H9 (cell line): ENCODE data around the gene MEMO1. TPM values are rescaled to one million over a fixed set of nuclear protein-coding genes. Genes with fewer than 3 reads are reported as not detected.

ENCODE experiments used
- DNase-seq: peaks from one replicate; pipeline ENCODE4 v3.0.0-alpha.2; 2017
- H2AFZ ChIP-seq: one replicate; pipeline ENCODE4 v1.6.1; 2013; ENCODE audit warnings: mild to moderate bottlenecking, low read length, control low read depth, moderate library complexity
- H2AK5ac ChIP-seq: 2 replicates; pipeline ENCODE4 v1.6.1; 2013; ENCODE audit warnings: low read length, control low read depth, mixed read lengths; ENCODE audit not compliant: insufficient read length
- H2BK120ac ChIP-seq: one replicate; pipeline ENCODE4 v1.6.1; 2013; ENCODE audit warnings: low read depth, mild to moderate bottlenecking, low read length, control low read depth, inconsistent platforms; ENCODE audit not compliant: poor library complexity, severe bottlenecking
- H2BK12ac ChIP-seq: 2 replicates; pipeline ENCODE4 v1.6.1; 2013; ENCODE audit warnings: low read length, control low read depth, mixed read lengths, low read depth; ENCODE audit not compliant: insufficient read length
- H2BK15ac ChIP-seq: 2 replicates; pipeline ENCODE4 v1.6.1; 2013; ENCODE audit warnings: low read depth, low read length, control low read depth
- H2BK20ac ChIP-seq: one replicate; pipeline ENCODE4 v1.6.1; 2013; ENCODE audit warnings: low read depth, mild to moderate bottlenecking, low read length, control low read depth, inconsistent platforms; ENCODE audit not compliant: poor library complexity, severe bottlenecking
- H2BK5ac ChIP-seq: 2 replicates; pipeline ENCODE4 v1.6.1; 2013; ENCODE audit warnings: low read length, control low read depth, mixed read lengths; ENCODE audit not compliant: insufficient read length
- H3K14ac ChIP-seq: 2 replicates; pipeline ENCODE4 v1.6.1; 2013; ENCODE audit warnings: low read length, control low read depth; ENCODE audit not compliant: insufficient read depth
- H3K18ac ChIP-seq: 2 replicates; pipeline ENCODE4 v1.6.1; 2013; ENCODE audit warnings: low read depth, mild to moderate bottlenecking, mixed read lengths, low read length, control low read depth; ENCODE audit not compliant: insufficient read length
- H3K23ac ChIP-seq: 2 replicates; pipeline ENCODE4 v1.6.1; 2013; ENCODE audit warnings: low read length, control low read depth, mixed read lengths, low read depth; ENCODE audit not compliant: insufficient read length
- H3K23me2 ChIP-seq: 2 replicates; pipeline ENCODE4 v1.6.1; 2013; ENCODE audit warnings: low read depth, mild to moderate bottlenecking, mixed read lengths, low read length, control low read depth; ENCODE audit not compliant: insufficient read length, poor library complexity, severe bottlenecking
- H3K27ac ChIP-seq: 2 replicates; pipeline ENCODE4 v1.5.1; 2013; ENCODE audit warnings: low read length, control low read depth, mixed read lengths, low read depth; ENCODE audit not compliant: insufficient read length
- H3K27me3 ChIP-seq: 2 replicates; pipeline ENCODE4 v1.6.1; 2013; ENCODE audit warnings: low read length, control low read depth, inconsistent platforms; ENCODE audit not compliant: insufficient read depth
- H3K4ac ChIP-seq: 2 replicates; pipeline ENCODE4 v1.6.1; 2013; ENCODE audit warnings: low read depth, mild to moderate bottlenecking, control low read depth, inconsistent platforms, low read length, moderate library complexity
- H3K4me1 ChIP-seq: 2 replicates; pipeline ENCODE4 v1.6.1; 2013; ENCODE audit warnings: low read length, control low read depth, inconsistent platforms; ENCODE audit not compliant: insufficient read depth
- H3K4me2 ChIP-seq: 2 replicates; pipeline ENCODE4 v1.6.1; 2013; ENCODE audit warnings: low read length, control low read depth, mixed read lengths; ENCODE audit not compliant: insufficient read length, insufficient read depth
- H3K56ac ChIP-seq: 2 replicates; pipeline ENCODE4 v1.6.1; 2013; ENCODE audit warnings: low read depth, mild to moderate bottlenecking, mixed read lengths, low read length, control low read depth; ENCODE audit not compliant: insufficient read length
- H3K79me1 ChIP-seq: 2 replicates; pipeline ENCODE4 v1.6.1; 2013; ENCODE audit warnings: low read depth, mild to moderate bottlenecking, moderate library complexity, low read length, control low read depth, inconsistent platforms; ENCODE audit not compliant: insufficient read depth, poor library complexity, severe bottlenecking
- H3K79me2 ChIP-seq: 2 replicates; pipeline ENCODE4 v1.6.1; 2013; ENCODE audit warnings: low read length, control low read depth, inconsistent platforms; ENCODE audit not compliant: insufficient read depth
- H3K9ac ChIP-seq: 2 replicates; pipeline ENCODE4 v1.6.1; 2013; ENCODE audit warnings: low read length, control low read depth, mixed read lengths; ENCODE audit not compliant: insufficient read length; ENCODE audit errors: extremely low read depth
- H3K9me3 ChIP-seq: one replicate; pipeline ENCODE4 v1.6.1; 2013; ENCODE audit warnings: low read depth, low read length, inconsistent platforms; ENCODE audit not compliant: control insufficient read depth
- H3T11ph ChIP-seq: one replicate; pipeline ENCODE4 v1.6.1; 2013; ENCODE audit warnings: mild to moderate bottlenecking, low read length, control low read depth, inconsistent platforms
- H4K20me1 ChIP-seq: one replicate; pipeline ENCODE4 v1.6.1; 2013; ENCODE audit not compliant: control insufficient read depth, insufficient read length, insufficient read depth
- H4K5ac ChIP-seq: 2 replicates; pipeline ENCODE4 v1.6.1; 2013; ENCODE audit warnings: low read depth, mild to moderate bottlenecking, mixed read lengths, low read length, control low read depth; ENCODE audit not compliant: insufficient read length
- H4K8ac ChIP-seq: replicated peaks from 2 replicates; pipeline ENCODE4 v1.6.1; 2013; ENCODE audit warnings: low read length, control low read depth, mixed read lengths, low read depth; ENCODE audit not compliant: insufficient read length
- H4K91ac ChIP-seq: 2 replicates; pipeline ENCODE4 v1.6.1; 2013; ENCODE audit warnings: low read depth, mild to moderate bottlenecking, moderate library complexity, mixed read lengths, low read length, control low read depth; ENCODE audit not compliant: insufficient read length
- H3K27ac Mint-ChIP-seq, 3 experiments: 2 replicates in 2 of 3; 3 replicates in 1 of 3; pipeline ENCODE4 v1.8.0; 2020 to 2021; ENCODE audit warnings: mixed read lengths in 3 of 3, mild to moderate bottlenecking in 1 of 3, moderate library complexity in 1 of 3
- H3K27me3 Mint-ChIP-seq: 2 replicates; pipeline ENCODE4 v1.8.0; 2021; ENCODE audit warnings: low read depth, mild to moderate bottlenecking, moderate library complexity, mixed read lengths
- H3K36me3 Mint-ChIP-seq, 3 experiments: 2 replicates in 2 of 3; 3 replicates in 1 of 3; pipeline ENCODE4 v1.8.0; 2020 to 2021; ENCODE audit warnings: low read depth in 3 of 3, mixed read lengths in 3 of 3; ENCODE audit not compliant: insufficient read depth in 1 of 3
- H3K4me1 Mint-ChIP-seq, 2 experiments: 2 replicates each; pipeline ENCODE4 v1.8.0; 2020; ENCODE audit warnings: mixed read lengths in 2 of 2
- H3K4me3 Mint-ChIP-seq, 2 experiments: 2 replicates in 1 of 2; 3 replicates in 1 of 2; pipeline ENCODE4 v1.8.0; 2020 to 2021; ENCODE audit warnings: mild to moderate bottlenecking in 2 of 2, mixed read lengths in 2 of 2, moderate library complexity in 1 of 2
- H3K9me3 Mint-ChIP-seq, 2 experiments: 2 replicates in 1 of 2; 3 replicates in 1 of 2; pipeline ENCODE4 v1.8.0; 2020; ENCODE audit warnings: mild to moderate bottlenecking in 2 of 2, mixed read lengths in 2 of 2, moderate library complexity in 1 of 2
- CTCF ChIP-seq: fragments of 200-600 bp; sonication (generic); conservative IDR thresholded peaks from 3 replicates; pipeline ENCODE4 v1.8.0; 2021; ENCODE audit warnings: antibody characterized with exemption, mild to moderate bottlenecking
- WGBS: extraction: QIAGEN DNeasy Blood & Tissue Kit; methylation state at CpG from one replicate; pipeline ENCODE4 v1.1.7; 2013; ENCODE audit warnings: missing lambda C conversion rate, low lambda C conversion rate, mixed read lengths; ENCODE audit not compliant: insufficient read length; ENCODE audit errors: extremely low coverage; 5-methylcytosine and 5-hydroxymethylcytosine counted together
- total RNA-seq: library from RNA; stranded (reverse); gene quantifications from 2 replicates; pipeline ENCODE4 v1.2.1, GENCODE V29; 2021

MEMO1 gene
- total RNA-seq, 1 experiment from 2014 or later = 49.4 TPM

GRCh38 chr2:31947871-31948270, 62.9 kb downstream of the MEMO1 start:
- H3K27me3 Mint-ChIP-seq = no peaks in the 10 kb centered on the region
- Histone ChIP-seq H4K20me1 (no peaks in the 10 kb centered on the region), H3K79me2 (peaks cover 3% of the 10 kb centered on the region; the same call in 1 of the 2 replicates), H3K27me3 (no peaks in the 10 kb centered on the region), H3K23me2 (no peaks in the 10 kb centered on the region), H4K8ac (no peak overlapping the region), H4K91ac (no peak overlapping the region), H2BK5ac (no peak overlapping the region), H4K5ac (no peak overlapping the region), H3K4me2 (no peak overlapping the region), H3K27ac (no peak overlapping the region), H2BK120ac (no peak overlapping the region), H2AK5ac (no peak overlapping the region), H3T11ph (no peak overlapping the region), H3K23ac (no peak overlapping the region), H3K56ac (no peak overlapping the region), H3K4me1 (peaks cover 2% of the 10 kb centered on the region; the same call in 1 of the 2 replicates), H3K79me1 (peaks cover 3% of the 10 kb centered on the region), H3K18ac (no peak overlapping the region), H2BK15ac (no peak overlapping the region), H2BK12ac (no peak overlapping the region), H3K9ac (no peak overlapping the region), H3K4ac (no peak overlapping the region), H3K14ac (no peak overlapping the region), H3K9me3 (no peaks in the 10 kb centered on the region), H2BK20ac (no peak overlapping the region), H2AFZ (no peak overlapping the region)
- H3K36me3 Mint-ChIP-seq = peaks cover 0 to 4% (median 0%) of the 10 kb centered on the region in 3 experiments; a peak in 3 of 7 replicates
- H3K27ac Mint-ChIP-seq = peak overlapping the region in 1 of 3 experiments; percentile 35; a peak in 1 of 7 replicates
- WGBS = no CpG with 5 or more reads among the region's 2 CpGs
- H3K9me3 Mint-ChIP-seq = no peaks in the 10 kb centered on the region
- DNase-seq = no peak
- TF ChIP-seq CTCF = no peak
- H3K4me3 Mint-ChIP-seq = no peak overlapping the region
- H3K4me1 Mint-ChIP-seq = peaks cover 11 to 20% of the 10 kb centered on the region in 2 experiments
